Raji (cell line): ENCODE data around the gene PCED1B.

ENCODE experiments used
- POLR2A ChIP-seq: IDR thresholded peaks from 2 replicates; pipeline ENCODE4 v1.6.1; 2011; ENCODE audit warnings: low read depth, low read length, control low read depth; ENCODE audit not compliant: insufficient read depth

PCED1B gene

DNA sequence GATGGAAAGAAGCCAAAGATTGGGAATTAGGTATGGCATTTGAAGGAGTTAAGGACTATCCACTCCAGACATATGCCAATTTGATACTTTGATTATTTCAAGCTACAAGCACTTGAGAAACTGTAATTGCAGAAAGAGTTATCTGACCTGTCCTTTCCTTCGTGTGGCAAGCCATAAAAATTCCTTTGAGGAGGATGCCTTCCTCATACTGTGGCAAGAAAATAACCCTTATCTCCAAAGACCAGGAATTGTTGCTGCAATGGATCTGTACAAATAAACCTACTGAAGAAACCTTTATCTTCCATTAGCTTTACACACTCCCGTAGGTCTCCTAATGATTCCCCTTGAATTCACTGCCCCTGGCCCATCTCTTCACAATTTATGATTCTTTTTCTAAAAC lies 165.4 kb downstream of the PCED1B start:
- no peak for TF ChIP-seq POLR2A

DNA sequence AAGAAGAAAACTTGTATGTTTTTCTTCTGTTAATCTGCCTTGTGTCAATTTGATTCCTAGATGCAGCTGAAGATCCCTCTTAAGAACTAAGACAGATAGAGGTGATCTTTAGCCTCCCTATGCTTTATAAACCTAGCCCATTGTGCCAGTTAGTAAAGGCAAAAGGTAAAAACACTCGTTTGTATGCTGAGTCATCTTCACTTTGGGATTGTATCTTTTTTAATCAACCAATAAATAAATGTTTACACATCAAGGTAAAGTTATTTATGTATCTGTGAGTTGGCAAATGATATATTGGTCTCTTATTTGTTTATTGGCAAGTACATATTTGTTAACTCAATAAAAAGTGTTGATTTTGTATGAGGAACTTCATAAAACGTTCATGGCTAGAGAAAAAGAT lies 166.2 kb downstream of the PCED1B start:
- TF ChIP-seq POLR2A, result no peak

DNA sequence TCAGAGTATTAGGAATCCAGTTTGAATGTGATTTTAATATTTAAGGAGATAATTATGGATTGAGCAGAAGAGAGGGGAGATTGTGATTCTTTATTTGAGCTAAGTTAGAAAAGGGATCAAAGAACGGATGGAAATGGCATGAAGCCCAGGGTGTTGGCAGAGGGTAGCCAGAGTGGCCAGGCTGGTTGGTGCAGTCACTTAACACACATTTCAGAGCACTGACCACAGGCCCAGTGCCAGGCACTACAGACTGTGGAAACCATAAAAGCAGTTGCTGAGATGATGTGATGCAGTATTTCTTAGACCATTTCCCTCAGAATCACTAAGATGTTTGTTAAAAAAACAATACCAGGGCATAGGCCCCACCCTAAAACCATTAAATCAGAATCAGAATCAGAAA lies 168.0 kb downstream of the PCED1B start:
- no peak for TF ChIP-seq POLR2A

DNA sequence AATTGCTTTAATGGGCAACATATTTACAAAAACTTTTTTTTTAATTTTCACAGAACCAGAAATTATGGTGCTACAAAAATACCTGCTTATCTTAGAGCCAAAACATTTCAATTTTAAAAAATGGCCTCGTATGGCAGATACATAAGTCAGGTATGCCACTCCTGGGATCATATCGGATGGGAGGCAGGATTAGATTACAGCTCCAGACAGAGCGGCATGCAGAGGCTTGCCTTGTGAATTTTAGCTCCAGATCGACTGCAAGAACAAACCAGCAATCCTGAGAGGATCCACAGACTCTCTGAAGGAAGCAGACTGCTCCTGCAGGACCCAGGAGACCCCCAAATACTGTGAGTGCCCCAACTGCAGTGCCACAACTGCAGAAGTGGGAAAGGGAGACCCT lies 169.7 kb downstream of the PCED1B start:
- TF ChIP-seq POLR2A, result no peak

DNA sequence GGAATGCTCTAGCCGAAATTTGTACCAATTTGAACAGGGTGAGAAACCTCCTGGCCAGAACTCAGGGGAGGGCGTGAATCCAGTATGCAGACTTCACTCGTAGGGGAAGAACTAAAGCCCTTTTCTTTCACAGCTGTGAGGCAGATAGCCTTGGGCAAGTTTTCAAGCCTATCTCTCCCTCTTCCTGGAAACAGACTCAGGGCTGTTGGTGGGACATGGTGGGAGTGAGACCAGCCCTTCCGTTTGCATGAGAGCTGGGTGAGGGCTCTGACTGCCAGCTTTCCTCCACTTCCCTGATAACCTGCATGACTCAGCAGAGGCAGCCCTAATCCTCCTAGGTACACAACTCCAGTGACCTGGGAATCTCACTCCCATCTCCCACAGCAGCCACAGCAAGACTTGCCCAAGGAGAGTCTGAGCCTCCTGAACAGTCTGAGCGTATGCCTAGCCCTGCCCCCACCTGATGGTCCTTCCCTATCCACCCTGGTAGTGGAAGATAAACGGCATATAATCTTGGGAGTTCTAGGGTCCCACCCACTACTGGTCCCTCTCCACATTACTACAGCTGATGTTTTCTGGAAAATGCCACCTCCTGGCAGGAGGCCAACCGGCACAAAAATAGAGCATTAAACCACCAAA lies 170.4 kb downstream of the PCED1B start:
- TF ChIP-seq POLR2A, result no peak

DNA sequence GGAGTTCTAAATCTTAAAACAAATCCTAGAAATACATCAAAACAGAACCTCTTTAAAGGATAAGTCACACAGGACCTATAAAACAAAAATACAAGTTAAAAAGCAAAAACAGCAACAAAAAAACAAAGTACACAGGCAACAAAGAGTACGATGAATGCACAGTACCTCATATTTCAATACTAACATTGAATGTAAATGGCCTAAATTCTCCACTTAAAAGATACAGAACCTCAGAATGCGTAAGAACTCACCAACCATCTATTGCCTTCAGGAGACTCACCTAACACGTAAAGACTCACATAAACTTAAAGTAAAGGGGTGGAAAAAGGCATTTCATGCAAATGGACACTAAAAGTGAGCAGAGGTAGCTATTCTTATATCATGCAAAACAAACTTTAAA lies 172.5 kb downstream of the PCED1B start:
- no peak for TF ChIP-seq POLR2A

DNA sequence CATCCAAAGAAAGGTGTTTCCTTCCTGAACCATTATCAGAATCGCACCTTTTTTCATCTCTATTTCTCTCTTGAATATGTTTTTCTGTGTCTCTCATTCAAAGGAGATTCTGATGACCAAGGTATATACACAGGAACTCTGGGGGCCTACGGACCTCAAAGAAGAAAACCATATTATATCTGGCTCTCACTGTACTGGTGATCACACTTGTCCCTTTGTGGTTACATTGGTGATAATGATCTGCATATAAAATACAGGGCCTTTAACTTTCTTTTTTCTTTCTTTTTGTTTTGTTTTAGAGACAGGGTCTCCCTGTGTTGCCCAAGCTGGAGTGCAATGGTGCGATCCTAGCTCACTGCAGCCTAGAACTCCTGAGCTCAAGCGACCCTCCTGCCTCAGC lies 185.5 kb downstream of the PCED1B start:
- TF ChIP-seq POLR2A, result no peak

DNA sequence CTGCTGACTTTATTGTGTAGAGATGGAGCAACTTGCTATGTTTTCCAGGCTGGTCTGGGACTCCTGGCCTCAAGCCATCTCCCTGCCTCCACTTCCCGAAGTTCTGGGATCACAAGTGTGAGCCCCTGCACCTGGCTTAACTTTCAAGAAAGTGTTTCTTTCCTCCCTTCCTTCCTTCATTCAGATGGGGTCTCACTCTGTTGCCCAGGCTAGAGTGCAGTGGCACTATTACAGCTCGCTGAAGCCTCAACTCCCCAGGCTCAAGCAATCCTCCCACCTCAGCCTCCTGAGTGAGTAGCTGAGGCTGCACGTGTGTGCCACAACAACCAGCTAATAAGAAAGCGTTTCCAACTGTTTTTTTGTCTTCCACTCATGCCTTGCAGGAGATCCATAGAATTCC lies 186.0 kb downstream of the PCED1B start:
- TF ChIP-seq POLR2A, result no peak

DNA sequence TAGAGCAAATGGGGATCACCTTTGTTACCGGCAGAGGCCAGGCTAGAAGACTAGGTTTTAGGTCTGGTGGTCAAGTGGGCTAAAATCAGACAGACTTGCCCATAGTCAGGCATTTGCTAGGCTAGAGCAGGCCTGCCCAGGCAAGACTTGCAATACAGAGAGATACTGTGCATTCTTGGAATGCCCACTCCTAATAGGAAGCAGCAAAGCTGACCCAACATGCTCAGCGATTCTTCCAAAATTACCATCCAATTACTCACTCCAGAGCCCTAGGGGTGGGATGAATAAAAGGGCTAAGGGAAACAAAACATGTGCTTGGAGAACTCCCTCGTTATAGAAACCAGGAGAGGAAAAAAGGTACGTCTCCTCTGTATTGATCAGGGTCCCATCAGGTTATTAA lies 188.2 kb downstream of the PCED1B start:
- TF ChIP-seq POLR2A, result no peak

DNA sequence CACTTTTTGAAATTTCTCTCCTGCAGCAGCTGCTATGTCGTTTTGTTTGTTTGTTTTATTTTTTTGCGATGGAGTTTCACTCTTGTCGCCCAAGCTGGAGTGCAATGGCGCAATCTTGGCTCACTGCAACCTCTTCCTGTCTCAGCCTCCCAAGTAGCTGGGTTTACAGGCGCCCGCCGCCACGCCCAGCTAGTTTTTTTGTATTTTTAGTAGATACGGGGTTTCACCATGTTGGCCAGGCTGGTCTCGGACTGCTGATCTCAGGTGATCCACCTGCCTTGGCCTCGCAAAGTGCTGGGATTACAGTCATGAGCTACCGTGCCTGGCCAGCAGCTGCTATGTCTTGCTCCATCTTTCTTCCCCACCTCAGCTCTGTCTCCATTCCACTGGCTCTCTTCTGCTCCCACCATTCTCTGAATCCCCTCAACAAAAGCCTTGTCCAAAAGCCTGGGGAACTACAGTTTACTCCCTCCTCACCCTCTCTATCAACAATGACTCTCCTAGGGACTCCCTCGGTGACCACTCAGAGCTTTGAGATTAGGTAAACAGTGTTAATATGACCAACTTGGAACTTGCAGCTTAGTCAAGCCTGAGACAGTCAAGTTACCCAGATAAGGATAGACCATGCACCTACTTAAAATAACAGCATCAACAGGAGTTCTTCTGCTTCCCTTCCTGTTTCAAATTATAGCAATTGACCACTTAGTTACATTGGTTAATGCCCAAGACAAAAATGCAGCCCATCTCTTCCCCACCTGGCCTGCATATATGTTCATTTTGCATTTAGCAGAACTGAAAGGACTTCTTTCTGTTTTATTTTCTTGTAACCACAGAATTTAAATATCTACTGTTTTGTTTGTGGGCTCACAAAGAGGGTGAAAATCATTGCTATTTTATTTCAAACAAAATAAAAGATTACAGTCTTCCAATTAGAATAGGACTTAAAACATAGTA lies 189.4 kb downstream of the PCED1B start:
- TF ChIP-seq POLR2A, result no peak

DNA sequence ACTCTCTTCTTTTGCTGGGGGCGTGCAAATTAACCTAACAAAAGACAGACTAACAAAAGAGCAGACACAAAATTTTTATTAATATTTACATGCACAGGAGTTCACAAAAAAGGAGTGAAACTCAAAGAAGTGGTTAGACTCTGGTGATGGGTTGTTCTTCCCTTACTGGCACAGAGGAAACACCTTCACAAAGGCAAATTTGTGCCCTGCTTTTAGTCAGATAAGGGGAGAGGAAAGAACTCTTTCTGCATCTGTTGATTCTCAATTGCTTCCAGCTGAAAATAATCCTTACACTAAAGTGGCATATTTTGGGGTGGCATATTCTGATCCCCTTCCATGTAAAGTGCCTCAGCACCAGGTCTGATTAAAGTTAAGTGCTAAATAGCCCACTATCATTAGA lies 190.5 kb downstream of the PCED1B start:
- TF ChIP-seq POLR2A, result no peak

DNA sequence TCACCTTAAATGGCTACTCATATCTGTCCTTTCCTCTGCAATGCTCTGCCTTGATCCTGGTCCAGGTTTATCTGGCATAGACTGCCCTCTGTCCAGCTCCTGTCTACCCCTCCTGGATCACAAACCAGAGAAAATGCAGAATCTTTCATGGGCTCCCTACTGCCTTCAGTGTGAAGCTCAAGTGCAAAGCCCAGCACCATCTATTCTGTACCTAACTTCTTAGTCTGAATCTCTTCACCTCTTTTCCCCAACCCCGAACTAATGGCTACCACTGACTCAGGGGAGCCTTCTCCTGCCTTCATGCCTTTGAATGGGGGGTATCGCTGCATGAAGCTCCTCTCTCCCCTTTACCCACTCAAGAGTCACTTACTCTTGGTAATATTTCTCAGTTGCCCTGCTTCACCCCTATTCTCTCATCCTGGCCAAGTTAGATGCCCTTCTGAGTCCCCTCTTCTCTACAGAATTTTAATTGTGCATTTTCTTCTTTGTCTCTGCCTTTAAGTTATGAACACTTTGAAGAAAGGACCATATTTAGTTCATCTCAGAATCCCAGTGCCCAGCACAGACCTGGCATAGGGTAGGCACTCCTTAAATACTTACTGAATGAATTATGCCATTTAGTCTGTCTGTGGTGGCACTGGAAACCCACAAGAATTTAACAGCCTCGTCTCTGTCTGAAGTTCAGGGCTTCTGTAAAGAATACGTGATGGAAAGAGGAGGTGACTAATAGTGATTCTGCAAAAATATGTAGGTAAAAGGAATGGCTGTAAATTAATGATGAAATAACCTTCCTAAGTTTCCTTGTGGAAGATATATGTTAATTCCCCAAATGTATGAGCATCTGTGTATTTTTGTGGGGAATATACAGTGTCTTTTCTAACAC lies 191.6 kb downstream of the PCED1B start:
- no peak for TF ChIP-seq POLR2A

DNA sequence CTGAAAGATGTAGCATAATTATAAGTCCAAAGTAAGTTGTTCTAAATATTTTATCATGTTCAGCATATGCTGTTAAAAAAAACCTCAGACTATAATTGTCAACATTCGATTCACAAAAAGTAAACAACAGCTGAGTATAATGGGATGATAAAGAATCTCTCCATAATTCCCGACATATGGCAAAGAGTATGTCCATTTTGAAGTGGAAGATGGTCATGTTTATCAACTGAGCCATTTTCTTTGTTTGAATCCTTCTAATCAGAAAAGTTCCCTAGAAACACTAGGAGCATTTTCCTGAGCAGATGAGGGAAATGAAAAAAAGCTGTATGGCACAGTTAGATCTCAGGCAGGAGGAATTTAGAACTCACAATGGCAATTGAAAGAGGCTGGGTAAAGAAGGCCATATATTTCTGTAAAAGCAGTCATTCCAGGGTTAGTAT lies 192.4 kb downstream of the PCED1B start:
- TF ChIP-seq POLR2A, result no peak

DNA sequence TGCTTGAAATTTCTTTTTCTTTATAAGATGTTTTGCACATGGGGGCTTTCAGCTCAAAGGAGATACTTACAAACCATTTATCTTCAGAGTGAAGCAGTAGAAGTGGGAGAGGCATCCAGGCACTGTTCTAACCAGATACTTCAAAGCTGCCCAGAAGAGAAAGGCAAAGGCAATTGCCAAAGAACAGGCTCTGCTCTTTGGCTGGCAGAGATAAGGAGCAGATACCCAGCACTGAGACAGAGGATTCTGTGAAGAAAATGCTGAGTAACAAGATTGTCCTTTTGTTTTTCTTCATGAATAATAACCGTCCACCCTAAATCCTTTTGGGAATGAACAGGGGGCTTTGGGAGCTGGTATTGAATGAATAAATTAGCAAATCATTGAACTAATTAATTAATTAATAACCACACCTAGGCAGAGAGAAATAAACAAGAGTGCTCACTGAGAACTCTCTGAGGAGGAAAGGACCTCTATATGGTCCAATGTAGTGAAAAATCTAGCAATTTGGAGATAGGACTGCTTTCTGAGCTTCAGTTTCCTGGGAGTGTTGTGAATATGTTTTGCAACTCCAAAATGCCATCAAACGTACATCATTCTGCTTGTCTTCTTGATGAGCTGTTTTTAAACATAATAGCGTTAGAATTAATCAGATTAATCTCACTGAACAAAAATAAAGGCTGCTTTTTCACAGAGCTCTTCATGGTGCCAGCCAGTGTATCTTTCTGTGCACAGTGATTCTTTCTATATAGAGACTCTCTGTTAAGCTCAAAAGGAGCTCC lies 193.2 kb downstream of the PCED1B start:
- no peak for TF ChIP-seq POLR2A

DNA sequence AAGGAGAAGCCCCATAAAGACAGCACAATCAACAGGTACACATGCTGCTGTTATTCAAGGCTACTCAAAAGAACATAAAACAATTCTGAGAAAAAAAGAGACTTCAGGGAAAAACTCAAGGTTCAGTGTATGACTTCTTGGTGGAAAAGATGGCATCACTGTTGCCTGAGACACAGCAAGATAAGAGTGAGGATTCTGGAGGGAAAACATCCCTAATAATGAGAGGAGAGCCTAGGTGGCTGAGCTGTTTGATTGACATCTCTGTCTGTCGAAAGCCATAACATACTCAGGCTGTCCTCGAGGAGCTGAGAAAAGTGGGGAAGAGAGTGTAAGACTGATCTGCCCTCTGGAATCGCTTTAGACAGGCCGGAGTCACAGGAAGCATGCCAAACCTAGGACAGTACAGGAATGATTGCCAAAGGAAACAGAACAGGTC lies 193.8 kb downstream of the PCED1B start:
- TF ChIP-seq POLR2A, result no peak

DNA sequence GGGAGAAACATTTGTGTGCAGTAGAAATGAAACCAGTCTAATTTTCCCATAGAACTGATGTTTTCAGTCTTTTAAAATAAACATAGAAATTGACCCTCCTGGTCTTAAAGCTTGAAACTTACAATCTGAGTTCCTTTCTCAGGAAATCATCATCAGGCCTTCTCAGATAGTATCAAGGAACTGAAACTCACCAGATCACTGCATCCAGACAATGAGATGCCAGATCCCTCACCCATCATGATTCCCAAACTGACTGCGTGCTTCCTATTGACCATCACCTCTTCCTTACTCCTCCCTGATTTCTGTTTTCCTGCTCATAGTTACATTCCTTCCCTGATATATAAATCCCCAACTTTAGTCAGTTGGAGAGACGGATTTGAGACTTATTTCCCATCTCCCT lies 195.3 kb downstream of the PCED1B start:
- no peak for TF ChIP-seq POLR2A
